ENCODE measurements around the gene PRSS57.
"Not testable (repeated sequence)": the region's sequence is repeated elsewhere in the genome, so short reads cannot be mapped to it uniquely, and the experiment has no call there.

Gene PRSS57

DNA sequence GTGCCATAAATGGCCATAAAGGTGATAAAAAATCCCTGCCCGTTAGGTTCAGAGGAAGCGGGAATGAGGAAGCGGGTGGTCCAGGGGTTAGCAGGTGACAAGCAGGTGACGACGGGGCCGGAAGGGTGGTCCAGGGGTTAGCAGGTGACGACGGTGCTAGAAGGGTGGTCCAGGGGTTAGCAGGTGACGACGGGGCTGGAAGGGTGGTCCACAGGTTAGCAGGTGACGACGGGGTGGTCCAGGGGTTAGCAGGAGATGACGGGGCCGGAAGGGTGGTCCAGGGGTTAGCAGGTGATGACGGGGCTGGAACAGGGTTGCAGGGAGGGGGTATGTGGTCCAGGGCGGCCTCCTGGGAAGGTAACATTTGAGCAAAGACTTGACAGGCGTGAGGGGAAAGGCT is 6.3 kb downstream of the PRSS57 start:
- DNase-seq = no peak

DNA sequence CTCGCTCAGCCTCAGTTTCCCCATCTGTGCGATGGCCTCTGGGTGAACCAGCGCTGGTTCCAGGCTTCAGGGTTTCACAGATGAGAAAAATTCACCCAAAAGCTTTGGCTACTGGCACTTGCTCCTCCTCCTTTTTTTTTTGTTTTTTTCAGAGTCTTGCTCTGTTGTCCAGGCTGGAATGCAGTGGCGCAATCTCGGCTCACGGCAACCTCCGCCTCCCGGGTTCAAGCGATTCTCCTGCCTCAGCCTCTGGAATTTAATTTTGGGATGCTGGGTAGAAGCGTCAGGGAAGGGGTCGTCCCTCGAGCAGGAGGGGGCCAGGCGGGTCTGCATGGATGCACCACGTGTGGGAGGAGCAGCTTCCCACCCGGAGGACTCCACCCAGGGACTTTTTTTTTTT is 7.0 kb downstream of the PRSS57 start:
- no peak for DNase-seq

DNA sequence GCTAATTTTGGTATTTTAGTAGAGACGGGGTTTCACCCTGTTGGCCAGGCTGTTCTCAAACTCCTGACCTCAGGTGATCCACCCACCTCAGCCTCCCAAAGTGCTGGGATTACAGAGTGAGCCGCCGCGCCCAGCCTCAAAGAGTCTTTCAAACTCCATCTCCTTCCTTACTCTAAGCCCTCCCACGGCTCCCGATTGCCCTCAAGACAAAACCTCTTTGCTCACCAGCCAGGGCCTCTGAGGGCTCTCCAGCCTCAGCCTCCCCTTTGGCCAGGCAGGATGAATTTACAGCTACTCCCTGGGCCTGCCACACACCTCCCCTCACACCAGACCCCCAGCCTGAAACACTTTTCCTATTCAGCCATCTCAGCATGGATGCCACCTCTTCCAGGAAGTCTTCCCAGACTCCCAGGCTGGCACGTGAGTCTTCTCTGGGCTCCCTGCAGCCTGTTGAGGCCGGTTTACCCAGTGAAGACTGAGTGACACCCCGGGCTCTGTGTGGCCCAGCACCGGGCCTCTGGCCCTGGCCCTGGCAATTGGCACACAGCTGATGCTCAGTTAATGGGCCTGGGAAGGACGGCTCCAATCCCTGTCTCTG is 7.6 kb downstream of the PRSS57 start:
- DNase-seq = no peak

DNA sequence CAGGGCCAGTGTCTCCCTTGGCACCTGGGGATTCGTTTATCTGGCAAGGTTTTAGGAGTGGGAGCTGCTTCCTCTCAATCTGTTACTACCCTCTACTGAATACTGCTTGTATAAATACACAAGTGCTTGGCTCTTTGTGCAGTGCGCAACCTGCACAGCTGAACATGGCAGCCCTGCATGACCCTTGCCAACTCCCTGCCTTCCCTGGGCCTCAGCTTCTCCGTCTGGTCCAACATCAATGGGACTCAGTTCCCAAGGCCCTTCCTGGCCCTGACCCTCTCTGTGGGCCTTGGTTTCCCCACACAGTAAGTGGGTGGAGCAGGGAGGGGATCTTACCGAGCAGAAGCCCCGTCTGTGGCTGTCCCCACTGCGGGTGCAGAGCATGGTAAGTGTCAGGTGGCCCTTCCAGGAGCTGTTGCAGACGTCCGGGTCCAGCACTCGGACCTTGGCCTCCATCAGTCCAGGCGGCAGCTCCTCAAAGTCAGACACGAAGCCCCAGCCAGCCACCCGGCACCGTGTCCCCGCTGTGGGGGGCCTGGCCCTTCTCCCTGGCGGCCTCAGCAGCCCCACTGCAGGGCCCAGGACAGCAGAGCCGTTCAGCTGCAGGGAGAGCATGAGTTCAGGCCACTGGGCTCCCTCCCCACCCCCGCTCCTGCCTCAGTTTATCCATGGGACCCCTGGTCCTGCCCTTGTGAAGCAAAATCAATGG is 8.5 kb downstream of the PRSS57 start:
- no peak for DNase-seq

DNA sequence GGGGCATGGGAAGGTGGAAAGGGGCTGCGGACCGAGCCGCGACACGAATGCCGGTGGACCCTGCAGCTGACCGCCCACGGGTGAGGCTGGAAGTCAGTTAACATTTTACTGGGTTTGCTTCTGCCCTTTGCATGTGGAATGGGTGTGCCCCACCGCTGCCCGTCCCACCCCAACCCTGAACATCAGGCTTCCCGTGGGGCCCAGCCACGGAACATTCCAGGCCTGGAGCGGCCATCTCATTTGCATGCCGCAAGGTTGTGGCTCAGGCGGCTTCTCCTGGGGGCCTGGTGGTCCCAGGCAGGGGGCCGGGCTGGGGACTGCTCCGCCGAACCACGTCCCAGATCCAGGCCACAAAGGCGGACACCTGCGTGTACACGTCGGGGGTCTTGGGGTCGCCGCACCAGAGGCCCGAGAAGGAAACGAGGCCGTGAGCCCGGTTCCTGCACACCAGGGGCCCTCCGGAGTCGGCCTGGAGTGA is 9.8 kb downstream of the PRSS57 start:
- no peak for DNase-seq

DNA sequence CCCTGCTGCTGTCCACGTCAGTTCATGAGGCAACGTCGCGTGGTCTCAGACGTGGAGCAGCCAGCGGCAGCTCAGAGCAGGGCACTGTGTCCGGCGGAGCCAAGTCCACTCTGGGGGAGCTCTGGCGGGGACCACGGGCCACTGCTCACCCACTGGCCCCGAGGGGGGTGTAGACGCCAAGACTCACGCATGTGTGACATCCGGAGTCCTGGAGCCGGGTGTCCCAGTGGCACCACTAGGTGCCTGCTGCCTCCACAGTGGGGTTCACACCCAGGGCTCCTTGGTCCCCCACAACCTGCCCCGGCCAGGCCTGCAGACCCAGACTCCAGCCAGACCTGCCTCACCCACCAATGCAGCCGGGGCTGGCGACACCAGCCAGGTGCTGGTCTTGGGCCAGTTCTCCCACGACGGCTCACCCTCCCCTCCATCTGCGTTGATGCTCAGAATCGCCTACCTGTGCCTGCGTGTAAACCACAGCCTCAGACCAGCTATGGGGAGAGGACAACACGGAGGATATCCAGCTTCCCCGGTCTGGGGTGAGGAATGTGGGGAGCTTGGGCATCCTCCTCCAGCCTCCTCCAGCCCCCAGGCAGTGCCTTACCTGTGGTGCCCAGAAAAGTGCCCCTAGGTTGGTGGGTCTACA is 12.5 kb downstream of the PRSS57 start:
- DNase-seq = no peak

DNA sequence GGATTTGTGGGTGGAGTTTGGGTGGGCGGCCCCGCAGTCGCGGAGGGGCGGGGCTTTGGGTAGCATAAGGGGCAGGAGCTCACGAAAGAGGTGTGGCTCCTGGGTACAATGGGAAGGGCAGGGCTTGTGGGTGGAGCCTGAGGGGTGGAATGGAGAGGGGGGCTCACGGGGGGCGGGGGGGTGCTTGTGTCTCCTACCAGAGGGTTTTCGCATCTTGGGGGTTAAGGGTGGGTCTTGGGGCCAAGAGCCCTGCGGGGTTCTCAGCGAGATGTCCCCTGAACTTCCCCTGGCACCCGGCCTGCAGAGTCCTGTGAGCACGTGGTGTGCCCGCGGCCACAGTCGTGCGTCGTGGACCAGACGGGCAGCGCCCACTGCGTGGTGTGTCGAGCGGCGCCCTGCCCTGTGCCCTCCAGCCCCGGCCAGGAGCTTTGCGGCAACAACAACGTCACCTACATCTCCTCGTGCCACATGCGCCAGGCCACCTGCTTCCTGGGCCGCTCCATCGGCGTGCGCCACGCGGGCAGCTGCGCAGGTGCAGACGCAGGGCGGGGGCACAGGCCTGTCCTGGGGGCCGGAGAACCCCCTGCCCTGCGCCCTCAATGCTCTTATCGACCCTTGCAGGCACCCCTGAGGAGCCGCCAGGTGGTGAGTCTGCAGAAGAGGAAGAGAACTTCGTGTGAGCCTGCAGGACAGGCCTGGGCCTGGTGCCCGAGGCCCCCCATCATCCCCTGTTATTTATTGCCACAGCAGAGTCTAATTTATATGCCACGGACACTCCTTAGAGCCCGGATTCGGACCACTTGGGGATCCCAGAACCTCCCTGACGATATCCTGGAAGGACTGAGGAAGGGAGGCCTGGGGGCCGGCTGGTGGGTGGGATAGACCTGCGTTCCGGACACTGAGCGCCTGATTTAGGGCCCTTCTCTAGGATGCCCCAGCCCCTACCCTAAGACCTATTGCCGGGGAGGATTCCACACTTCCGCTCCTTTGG is 13.9 kb downstream of the PRSS57 start:
- no peak for DNase-seq

DNA sequence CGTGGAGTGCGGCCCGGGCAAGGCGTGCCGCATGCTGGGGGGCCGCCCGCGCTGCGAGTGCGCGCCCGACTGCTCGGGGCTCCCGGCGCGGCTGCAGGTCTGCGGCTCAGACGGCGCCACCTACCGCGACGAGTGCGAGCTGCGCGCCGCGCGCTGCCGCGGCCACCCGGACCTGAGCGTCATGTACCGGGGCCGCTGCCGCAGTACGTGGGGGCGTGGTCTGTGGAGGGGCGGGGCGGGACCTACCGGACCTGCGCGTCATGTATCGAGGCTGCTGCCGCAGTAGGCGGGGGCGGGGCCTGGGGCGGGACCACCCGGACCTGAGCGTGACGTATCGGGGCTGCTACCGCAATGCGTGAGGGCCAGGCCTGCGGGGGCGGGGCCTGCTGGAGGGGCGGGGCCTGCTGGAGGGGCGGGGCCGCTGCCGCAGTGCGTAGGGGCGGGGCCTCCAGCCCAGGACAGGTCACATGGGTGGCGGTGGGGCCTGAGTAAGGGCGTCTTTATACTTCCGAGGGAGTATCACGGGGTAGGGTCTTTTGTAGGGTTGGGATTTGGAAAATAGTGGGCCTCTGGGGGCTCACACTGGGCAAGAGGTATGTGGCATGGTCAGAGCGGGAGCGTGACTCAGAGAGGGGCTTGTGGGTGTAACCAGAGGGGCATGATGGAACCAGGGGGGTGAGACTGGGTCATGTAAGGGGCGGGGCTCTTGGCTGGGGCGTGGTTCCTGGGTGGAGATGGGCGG is 14.8 kb downstream of the PRSS57 start:
- peak; percentile 89 for DNase-seq

DNA sequence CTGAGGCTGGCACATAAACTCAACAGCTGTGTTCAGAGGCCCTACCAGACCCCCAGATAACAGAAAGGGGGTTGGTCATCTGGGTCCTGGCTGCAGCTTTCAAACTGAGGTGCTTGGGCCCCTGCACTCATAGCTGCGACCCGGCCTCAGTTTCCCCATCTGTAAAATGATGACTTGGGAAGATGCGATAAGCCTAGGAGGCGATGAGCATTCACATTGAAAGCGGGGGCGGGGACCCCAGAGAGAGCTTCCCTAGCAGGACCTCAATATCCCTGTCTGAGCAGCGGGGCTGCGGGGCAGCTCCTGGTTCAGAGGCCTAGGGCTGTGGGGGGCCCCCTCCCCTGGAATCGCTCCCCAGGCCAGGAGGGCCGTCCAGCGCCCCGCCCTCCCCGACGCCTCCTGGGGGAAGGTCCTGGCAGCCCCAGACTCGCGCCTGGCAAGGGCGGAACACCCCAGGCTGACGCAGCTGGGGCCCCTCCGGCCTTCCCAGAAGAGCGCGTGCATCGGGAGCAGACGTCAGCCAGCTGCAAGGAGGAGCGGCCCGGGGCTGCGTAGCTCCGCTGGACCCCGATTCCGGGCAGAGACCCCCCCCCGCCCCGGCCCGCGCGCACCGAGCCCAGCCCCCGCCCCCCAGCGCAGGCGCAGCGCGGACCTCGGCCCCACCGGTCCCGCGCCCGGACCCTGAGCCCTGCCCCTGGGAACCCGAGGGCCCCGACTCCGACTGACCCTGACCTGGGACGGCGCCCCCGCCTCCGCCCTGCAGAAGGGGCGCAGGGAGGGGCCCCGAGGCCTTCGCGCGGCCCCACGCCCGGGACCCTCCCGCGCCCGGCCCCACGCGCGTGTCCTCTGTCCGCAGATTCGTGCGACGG is 15.6 kb downstream of the PRSS57 start:
- no peak for DNase-seq

DNA sequence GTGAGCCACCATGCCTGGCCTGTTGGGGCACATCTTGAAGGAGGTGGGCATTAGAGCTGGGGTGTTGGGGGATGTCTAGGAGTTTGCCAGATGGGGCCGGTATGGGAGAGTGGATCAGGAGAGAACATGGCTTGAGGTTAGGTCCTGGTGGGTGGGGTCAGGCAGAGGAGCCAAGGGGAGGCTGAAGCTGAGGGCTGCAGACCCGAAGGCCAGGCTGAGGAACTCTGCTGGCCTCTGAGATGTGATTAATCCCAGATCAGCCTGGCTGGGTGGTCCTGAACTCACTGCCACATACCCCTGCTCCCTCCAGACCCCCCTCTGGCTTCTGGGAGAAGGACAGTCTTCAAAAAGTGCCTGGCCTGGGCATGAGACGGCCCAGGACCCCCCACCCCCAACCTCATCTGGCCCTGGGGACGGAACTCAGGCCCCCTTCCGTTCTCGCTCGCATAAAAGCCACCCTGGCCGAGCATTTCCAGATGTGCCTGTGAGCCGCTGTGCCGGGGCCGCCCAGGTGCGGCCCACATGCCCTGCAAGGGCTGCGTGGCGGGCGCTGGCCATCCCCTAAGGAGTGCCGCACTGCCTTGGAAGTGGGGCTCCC is 16.4 kb downstream of the PRSS57 start:
- DNase-seq = no peak

DNA sequence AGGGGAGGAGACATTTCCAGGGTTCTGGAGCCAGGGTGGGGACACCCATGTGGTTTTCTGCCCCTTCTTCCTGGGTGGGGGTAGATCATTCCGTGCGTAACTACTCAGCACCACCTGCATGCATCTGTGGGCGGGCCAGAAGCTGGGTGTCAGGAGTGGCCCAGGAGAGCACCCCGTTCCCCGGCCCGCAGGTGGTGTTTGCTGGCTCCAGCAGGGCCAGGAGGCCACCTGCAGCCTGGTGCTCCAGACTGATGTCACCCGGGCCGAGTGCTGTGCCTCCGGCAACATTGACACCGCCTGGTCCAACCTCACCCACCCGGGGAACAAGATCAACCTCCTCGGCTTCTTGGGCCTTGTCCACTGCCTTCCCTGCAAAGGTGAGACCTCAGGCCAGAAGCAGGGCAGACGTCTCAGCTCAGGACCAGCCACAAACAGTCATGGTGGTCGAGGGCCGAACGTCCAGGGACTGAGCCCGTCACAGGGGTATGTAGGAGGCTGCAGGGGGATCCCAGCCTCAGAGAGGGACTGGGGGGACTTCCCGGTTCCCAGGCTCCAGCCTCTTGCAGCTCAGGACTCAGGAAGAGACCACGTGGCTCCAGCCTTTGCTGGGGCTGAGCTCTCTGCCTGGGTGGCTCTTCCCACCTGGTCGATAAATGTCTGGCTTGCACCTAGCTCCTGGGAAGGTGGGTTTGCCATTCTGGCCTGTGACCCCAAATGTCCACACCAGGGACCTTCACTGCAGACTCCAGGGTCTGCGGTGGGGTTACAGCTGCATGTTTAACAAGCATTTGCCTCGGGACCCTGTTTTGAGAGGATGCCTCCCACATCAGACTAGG is 17.4 kb downstream of the PRSS57 start:
- no peak for DNase-seq

DNA sequence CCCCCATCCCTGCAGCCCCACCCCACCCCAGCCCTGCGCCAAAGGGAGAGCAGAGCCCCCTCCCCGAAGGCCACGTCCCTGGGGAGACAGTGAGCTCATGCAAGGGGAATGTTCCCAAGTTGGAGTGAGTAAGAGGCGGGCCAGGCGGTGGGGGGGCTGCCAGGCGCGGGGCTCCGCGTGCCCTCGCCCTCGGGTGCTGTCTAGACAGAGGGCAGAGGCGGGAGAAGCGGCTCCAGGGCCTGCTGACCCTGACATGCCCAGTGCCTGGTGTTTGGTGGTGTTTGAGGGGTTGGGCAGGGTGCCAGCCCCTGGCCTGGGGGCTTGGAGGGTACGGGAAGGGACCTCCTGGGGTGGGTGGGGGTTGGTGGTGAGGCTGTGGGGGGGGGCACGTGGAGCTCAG is 18.1 kb downstream of the PRSS57 start:
- no peak for DNase-seq

DNA sequence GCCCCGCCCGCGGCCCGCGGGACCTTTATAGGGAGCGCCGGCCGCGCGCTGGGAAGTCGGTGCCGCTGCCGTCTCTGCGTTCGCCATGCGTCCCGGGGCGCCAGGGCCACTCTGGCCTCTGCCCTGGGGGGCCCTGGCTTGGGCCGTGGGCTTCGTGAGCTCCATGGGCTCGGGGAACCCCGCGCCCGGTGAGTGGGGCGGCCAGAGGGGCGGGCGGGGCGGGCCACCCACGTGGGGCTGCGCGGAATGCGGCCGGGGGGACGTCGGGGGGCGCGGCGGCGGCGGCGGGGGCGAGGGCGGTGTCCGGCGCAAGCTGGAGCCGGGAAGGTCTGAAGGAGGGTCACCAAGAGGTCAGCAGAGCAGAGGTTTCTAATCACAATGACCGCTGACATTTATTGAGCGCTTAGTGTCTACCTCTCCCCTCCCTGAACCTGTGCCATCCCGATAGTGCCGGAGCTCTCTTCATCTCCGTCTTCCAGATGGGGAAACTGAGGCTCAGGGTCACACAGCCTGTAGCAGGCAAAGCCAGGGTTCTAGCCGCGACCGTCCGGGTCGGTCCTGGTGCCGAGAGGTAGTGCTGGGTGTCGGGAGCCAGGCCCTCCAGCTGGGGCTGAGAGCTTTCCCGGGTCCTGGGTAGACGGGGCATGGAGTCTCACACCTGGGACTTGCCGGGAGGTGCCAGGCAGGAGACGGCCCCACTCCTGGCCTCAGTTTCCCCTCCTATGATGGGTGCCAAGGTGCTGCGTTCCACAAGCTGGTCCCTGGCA is 18.7 kb downstream of the PRSS57 start, which contains the start of gene FSTL3:
Gene FSTL3, plus strand, starts transcription at position 54 of the 767 bp plus-strand sequence. Its CDS starts 32 bp downstream, at position 86.
- DNase-seq = no peak

DNA sequence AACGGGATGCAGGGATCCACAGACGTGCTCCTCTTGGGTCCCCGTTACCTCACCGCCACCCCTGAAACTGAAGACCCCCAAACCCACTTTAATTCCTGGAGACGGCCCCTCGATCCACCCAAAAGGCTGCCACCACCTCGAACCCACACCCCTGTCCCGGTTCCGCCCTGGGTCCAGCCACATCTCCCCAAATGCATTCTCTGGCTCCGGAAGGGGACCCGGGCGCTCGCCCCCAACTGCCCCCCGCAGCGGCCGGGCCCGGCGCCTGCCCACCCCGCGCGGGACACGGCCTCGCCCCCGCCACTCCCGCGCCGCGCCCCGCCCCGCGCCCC is 19.3 kb downstream of the PRSS57 start:
- no peak for DNase-seq

DNA sequence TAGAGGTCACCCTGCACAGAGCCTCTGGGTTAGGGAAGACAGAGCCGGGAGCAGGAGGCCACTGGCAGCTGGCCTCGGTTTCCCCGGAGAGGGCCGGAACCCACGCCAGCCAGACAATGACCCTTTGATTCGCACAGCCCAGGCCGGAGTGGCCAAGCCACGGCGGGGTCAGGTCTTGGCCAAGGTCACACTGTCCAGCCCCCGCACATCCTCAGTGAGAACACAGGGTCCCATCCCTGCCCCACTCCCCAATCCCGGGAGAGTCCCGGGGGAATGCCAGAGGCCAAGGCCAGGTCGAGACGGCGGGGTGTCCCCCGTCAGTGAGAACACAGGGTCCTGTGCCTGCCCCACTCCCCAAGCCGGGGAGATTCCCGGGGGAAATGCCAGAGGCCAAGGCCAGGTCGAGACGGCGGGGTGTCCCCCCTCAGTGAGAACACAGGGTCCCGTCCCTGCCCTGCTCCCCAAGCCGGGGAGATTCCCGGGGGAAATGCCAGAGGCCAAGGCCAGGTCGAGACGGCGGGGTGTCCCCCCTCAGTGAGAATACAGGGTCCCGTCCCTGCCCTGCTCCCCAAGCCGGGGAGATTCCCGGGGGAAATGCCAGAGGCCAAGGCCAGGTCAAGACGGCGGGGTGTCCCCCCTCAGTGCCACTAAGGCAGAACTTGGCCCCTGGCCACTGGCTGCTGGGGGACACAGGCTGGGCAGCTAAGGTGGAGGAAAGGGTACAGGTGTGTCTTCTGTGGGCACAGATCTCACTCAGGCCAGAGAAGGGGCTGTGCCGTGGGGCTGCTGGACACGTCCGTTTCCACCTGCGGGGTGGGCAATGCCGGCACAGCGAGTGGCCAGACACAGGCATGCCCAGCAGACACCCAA is 20.7 kb downstream of the PRSS57 start:
- DNase-seq = no peak

DNA sequence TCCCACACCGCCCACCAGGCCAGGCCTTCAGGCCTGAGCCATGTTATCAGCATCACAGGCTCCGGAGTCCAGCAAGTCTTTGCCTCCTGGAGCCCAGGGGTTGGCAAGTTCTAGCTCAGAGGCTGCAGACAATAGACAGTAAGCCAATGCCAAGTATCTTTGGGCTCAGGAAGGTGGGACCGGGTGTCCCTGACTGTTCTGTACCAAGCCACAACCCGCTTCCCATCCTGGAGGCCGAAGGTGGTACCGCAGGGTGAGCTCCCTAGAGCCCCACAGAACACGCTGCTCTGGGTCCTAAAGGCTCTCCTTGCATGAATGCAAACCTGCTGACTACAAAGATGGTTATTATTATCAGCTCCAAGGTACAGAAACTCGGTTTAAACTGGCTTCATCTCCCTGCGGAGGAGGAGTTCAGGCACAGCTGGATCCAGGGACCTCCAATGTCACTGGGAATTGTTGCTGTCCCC is 24.6 kb downstream of the PRSS57 start:
- no peak for DNase-seq

DNA sequence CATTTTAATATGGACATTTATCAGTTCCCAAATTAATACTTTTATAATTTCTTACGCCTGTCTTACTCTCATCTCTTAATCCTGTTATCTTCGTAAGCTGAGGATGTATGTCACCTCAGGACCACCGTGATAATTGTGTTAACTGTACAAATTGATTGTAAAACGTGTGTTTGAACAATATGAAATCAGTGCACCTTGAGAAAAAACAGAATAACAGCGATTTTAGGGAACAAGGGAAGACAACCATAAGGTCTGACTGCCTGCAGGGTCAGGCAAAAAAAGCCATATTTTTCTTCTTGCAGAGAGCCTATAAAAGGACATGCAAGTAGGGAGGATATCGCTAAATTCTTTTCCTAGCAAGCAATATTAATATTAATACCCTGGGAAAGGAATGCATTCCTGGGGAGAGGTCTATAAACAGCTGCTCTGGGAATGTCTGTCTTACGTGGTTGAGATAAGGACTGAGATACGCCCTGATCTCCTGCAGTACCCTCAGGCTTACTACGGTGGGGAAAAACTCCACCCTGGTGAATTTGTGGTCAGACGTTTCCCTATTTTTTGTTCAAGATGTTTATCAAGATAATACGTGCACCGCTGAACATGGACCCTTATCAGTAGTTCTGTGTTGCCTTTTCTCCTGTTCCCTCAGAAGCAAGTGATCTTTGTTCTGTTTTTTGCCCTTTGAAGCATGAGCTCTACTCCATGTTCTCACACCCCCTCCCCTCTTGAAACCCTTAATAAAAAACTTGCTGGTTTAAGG is 26.4 kb downstream of the PRSS57 start:
- DNase-seq = not testable (repeated sequence)

Data from cerebellar nuclear complex (tissue), 1 donor.